NCI-H146 (cell line): ENCODE results near the gene KIAA1217.
"Not testable (repeated sequence)": the region's sequence is repeated elsewhere in the genome, so short reads cannot be mapped to it uniquely, and the experiment has no call there.

Experiments
- DNase-seq: peaks from one replicate; lab custom pipeline; 2025; lab: John Stamatoyannopoulos, UW

The KIAA1217 gene

DNA sequence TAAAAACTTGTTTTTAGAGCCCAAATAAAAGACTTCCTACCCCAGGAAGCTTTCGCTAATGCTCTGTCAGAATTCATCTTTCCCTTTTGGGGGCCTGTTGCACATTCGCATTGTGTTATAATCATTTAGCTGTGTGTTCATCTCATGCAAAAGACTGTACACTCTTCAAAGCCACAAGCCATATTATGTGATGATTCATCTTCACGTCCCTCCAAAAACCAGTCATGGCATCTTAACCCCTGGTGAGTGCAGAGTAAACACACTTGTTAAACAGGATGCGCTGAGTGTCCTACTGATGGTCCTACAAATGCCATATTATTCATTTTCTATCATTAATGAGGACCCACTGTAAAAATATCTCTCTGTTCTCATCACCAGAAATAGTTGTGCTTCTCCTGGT, 235.4 kb downstream of the KIAA1217 start:
- no peak for DNase-seq

DNA sequence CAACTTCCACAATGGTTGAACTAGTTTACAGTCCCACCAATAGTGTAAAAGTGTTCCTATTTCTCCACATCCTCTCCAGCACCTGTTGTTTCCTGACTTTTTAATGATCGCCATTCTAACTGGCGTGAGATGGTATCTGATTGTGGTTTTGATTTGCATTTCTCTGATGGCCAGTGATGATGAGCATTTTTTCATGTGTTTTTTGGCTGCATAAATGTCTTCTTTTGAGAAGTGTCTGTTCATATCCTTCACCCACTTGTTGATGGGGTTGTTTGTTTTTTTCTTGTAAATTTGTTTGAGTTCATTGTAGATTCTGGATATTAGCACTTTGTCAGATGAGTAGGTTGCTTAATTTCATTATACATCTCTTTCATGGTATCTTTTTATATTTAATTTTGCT, 237.0 kb downstream of the KIAA1217 start:
- DNase-seq, result not testable (repeated sequence)

DNA sequence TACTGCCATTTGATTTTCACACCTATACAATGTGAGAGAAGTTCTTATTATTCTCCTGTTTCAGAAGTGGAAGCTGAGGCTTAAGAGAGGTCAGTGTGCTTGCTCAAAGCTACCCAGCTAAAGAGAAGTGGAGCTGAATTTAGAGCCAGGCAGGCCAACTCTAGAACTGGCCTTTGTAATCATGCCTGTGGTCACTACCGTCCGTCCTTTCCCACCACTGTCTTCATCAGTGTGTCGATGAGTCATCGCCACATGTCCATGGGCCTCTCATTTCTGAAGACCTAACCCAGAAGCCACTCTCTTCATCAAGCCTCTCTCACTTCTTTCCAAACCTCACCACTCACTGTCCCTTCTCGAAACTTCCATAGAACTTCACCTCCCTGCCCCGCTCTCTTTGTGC, 237.8 kb downstream of the KIAA1217 start:
- no peak for DNase-seq

DNA sequence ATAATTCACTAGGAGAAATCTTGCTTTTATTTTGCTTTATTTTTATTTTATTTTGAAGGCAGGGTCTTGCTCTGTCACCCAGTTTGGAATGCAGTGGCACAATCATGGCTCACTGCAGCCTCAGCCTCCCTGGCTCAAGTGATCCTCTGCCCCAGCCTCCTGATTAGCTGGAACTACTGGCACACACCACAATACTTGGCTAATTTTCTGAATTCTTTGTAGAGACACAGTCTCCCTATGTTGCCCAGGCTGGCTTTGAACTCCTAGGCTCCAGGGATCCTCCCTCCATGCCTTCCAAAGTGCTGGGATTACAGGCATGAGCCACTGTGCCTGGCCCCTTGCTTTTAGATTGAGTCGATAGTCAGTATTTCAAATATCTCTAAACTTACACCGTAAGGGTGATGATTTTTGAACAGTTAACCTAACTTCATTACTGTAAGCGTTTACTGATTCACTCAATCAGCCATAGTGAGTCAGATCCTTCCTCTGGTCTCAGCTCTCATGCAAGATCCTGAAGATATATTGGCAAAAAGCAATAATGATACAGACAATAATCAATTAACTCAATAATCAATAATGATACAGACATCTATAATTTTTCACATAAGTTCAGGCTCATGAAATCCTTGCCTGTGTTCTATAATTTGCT, 239.5 kb downstream of the KIAA1217 start:
- DNase-seq, result no peak

DNA sequence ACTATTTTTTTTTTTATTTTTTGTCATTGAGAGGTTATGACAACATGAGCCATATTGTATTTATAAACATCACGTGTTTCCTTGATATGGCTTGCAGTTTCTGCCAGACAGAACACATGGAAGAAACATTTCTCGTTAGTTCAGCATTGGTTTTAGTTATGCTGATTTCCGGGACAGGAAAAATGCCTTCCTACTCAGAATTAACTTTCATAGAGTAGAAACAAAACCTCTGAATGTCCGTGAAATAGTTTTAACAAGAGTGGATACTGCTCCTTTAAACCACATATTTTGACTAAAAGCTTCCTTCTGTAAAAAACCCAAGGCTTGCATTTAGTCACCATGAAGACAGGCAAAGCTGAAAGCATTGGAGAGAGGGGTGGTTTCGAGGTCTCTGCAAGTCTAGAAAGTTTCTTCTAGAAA, 240.4 kb downstream of the KIAA1217 start:
- no peak for DNase-seq

DNA sequence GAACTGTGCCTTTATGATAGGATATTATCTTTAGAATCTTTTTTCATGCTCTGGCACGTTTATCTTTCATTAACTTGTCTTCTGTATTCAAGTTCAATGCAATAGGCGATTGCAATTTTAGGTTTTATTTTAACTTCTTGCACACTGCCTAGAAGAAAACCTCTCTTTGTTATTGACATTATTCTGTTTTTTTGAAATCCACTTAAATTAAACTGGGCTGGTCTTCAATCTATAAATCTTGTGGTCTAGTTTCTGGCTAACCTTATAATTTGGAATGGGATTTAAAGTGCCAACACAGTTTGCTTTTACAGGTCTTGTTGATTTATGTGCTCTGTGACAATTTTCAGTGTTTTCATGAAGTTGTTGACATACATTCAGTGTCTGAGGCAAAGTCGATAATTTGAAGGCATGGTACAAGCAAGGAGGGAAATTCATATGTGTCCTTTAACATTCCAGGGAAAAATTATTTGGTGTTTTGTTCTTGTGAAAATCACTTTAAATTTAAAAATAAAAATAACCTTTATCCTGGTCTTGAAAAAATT, 240.9 kb downstream of the KIAA1217 start:
- no peak for DNase-seq

DNA sequence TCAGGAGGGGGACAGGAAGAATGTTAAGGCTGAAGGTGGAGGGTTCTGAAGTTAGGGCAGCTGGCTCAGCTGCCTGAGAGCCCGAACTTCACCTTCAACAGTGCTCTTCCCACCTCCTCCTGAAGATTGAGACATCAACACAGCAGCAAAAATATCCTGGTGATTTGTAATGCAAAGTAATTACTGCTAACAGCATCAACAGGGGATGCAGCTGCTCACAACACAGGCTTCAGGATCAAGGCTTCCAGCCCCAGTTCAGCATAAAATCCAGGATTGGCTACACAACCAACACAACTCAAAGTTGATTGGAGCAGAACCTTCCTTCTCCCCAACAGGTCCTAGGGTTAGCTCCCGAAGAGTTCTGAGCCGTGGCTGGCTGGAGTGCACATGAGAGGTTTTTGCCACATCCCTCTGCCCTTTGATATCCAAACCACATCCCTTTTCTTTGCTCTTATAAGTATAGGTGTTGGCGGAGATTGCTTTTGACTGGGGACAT, 242.4 kb downstream of the KIAA1217 start:
- DNase-seq, result no peak

DNA sequence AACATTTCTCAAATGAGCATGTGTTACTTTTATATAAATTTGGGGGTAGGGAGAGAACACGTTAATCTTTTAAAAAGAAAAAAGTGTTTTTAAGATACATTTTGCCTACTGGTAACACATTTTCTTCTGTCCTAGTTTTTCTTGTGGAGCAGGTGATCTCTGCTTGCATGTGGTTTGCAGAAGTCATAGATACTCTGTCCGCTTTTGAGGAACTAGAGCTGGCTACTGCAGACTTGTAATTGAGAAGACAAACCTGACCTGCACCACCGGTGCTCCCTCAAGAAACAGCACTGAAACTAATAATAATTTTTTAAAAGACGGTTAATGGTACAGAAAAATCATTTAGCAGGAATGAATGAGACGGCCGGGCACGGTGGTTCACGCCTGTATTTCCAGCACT, 243.1 kb downstream of the KIAA1217 start:
- DNase-seq, result no peak

DNA sequence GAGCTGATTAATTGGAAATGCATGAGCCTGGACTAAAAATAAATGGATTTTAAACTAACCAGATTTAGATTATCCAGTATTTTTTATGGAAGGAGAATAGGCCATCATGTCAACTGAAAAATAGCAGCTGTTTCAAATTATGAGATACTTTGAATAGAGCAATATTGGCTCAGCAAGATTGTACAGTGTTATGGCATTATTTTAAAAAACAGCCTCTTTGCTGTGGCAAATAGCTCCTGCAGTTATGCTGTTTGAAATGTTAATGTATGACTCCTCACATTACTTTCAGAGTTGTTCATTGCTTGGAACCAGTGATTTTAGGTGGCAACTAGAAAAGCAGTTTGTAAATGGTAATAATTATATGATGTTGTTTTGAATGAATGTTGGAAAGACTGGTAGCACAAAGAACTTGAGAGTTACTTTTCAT, 244.5 kb downstream of the KIAA1217 start:
- DNase-seq, result no peak

DNA sequence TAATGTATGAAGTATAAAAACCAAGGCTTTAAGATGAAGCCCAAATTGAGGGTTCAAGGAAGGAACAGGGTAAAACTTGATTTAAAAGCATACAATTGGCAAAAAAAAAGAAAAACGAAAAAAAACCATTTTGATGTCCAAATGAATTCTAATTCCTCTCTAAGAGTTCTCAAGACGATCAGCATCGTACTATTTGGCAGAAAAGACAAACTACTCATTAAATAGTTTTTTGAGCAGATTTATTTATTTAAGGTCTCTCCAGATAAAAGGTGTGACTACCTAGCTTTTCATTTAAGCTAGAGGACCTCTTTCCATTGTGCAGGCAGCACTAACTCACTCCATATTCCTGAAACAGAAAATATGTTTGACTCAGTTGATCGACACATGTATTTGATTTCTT, 245.0 kb downstream of the KIAA1217 start:
- DNase-seq, result no peak

DNA sequence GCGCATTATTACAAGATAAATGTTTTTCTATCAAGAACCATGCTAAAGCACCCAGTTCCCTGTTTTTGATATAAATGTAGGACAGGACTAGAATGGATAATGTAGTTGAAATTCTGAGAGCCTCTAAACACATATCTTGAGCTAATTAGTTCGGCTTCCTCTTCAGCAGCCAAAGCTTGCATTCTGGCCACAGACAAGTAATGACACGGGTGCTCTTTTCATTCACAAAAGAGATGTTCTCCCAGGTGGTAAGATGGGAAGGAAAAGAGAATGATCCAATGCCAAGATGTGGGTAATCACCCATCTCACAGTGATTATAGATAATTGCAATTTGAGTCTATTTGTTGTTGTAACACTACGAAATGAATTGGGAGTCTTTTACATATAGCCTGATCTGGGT, 246.5 kb downstream of the KIAA1217 start:
- no peak for DNase-seq

DNA sequence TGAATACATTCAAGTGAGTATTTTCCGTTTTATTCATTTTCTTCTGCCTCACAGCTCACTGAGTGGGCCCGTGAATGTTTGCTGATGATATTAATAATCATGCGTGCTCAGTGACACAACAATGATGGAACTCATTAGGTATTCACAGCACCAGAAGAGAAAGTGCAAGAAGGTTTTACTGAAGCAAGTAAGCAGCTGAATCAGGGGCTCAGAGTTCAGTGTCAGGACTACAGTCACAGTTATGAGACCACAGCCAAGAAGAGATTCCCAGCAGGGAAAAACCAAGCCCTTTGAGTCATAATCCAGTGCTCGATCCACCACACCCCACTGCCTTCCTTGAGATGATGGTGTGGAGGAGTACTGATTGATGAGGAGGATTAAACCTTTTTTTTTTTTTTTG, 247.4 kb downstream of the KIAA1217 start:
- no peak for DNase-seq

DNA sequence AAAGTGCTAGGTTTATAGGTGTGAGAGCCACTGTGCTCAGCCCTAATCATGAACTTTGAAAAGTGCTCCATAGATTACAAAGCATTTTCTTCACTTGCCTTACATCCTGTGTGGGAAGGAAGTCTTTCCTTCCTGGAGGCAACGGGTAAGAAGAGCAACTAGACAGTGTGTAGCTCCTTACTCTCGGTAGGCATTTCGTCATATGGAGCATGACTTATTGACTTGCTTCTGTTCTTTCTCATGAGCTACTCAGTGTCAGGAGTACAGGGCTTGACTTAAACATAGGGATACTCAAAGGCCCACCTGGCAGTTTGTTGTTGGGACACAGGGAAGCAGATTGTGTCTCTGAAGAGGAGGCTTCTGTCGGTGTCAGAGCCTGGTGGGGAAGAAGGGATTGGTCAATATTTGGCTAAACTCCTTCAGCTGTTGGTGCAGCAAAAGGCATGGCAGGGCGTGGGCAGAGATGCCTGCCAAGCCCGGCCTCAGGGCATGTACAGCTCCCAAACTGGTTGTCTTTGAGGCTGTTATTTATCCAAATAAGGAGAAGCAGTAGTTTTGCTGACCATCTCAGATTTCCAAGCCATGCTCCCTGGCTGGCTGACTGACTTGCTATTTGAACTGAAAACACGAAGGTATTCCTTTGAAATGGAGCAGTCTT, 248.9 kb downstream of the KIAA1217 start:
- no peak for DNase-seq

DNA sequence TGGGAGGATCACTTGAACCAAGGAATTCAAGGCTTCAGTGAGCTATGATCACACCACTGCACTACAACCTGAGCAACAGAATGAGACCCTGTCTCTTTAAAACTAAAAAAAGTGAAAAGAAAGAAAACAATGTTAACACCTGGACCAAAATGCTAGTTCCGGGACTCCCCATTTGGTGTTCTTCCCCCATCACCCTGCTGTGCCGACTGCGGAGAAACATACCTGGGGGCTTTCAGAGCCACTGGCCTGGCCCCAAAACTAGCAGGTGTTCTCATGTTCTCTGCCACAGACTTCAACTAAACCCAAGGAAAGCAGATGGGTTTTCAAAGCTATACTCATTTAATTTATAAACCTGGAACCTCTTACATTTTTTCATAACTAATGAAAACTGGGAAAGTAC, 250.9 kb downstream of the KIAA1217 start:
- no peak for DNase-seq

DNA sequence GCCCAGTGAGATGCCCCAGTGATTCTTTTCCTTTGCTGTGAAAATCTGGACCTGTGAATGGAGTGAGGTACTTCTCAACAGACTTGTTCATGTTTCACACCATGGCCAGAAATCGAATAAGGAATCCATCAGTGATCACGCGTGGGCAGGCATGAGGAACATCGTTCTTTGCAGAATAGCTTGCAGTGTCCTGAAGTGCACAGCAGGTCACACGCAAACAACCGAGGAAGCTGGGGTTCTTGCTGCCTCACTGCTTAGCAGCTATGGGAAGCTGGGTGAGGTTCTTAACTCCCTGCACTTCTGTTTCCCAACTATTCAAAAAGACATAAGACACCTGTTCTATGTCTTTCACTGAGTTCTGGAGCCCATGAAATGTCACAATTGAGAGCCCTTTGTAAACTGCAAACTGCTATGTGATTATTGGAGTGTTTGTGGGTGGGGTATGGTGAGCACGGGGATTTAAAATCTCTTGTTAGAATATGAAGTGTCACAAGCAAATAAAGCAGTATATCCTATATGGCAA, 253.4 kb downstream of the KIAA1217 start:
- no peak for DNase-seq

DNA sequence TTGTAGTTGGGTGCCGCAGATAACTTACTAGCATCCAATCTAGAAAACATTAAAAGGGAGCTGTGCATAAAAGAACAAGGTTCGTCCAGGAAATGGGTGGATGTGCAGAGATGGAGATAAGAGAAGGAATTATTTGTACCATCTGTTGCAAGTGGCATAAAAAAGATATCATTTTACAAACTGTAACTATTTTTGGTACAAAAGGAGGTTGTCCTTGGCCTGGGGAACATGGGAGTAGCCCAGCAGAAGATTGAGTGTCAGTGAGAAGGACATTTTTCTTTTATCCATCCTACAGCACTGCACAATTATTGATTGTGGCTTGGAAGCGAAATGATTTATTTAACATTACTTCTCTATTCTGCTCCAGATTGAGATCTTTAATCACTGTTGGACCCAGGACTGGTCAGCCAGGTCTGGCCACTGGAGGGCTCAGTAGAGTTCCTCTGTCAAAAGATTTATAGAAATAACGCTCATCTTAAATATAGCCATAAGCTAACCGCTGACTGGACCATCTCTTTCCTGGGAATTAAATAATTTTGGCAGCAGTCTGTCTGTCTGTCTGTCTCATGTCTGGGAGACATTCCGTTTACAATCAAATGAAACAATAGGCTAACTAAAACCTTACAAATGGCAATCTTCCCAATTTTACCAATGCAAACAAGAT, 254.1 kb downstream of the KIAA1217 start:
- DNase-seq, result no peak

DNA sequence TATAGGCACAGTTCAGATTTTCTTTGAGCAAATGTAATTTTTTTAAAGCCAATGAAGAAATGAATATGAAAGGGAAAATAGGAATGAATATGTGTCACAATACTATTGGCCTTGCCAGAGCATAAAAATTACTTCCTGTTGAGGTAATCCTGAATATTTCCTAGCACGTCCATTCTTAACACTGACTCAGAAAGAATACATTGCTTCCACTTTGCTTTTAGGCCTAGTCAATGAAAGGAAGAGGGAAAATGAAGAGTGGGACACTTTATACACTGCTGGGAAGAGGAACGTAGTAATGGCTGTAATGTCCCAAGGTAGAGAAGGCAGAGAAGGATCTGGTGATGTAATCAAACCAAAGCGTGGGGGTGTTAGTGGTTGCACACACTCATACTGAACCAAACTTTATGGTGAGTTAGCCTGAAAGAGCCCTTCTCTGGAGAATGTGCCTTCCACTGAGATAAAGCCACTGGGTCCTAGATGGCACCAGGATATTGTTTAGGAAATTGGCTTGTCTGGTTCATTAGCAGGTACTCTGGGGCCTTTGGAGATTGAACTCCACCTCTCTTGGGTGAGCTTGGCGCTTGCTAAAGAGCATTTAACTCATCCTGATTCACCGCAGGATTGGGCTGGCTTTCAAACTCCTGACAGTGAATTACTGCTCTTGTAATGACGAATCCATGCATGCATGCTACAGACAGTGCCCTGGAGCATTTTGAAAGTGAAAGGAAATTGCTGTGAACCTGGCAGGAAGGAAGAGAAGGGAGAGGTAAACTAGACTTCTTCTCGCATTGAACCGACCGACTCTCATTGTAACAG, 254.9 kb downstream of the KIAA1217 start:
- no peak for DNase-seq

DNA sequence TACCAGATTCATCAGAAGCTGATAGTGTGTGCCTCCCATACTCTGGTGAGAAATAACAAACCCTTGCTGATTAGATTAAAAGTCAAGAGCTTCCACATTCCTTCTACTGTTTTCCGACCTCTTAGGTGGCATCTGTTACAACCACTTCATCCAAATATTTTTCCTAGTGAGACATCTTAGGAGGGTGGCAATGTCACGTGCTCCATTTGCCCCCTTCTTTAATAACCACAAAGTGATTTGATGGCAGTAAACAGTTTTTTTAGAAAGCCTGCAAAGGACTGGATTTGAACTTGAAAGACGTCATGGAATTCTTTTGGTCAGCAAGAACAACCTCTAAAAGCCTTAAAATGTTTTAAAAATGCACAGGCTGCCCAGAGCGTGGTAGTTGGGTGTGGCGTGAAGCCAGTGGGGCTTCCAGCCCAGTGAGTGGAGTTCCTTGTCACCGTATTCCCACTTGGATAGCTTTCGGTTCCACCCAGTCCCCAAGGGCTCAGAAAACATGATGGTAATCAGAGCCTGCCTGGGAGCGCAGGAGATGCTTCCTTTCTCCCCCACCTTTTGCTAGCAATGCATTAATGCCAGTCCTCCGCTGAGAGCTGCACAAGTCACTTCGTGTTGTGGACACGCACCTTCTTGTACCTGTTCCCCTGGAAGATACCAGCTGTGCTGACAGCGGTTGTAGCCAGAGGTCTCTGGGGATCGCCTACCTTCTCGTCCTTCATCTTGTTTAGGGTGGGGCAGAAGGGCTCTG, 256.4 kb downstream of the KIAA1217 start:
- no peak for DNase-seq

DNA sequence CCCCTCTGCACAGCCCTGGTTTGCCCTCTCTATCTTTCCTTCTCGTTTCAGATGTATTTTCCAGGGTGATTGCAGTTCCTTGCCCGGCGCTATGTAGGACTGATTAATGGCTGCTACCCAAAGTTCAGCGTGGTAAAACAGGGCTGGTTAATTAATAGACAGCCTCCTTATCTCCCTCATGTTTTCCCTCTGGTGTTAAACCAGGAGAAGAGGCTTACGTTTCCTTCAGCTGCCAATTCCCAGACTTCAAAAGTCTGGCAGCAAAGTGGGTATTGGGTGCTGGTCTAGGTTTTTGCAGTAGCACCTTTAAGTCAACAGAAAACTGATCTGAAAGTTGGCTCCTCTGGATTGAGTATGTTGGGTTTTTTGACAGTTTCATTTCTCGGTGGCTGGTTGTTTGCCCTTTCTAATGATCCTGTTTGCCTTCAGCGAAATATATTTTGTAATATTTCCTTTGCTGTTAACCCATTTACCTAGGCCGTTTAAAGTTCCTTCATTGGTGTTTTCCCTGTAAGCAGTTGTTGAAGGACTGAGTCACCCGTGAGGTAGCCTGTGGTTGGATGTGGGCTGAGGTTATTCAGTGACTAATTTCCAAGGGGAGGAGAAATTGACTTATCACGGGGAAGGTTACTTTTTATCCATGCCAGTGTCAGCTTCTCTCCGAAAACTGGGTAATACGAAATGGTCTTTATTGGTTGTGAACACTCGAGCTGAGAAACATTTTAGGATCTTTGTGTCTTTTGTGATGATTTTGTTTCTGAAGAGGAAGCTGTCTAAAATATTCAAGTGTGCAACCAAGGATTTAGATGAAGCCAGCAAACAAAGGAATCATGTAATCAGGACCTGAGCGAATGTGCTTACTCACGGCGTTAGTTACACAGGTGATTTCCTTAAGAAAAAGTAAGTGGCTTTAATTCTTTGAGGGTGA, 257.2 kb downstream of the KIAA1217 start:
- no peak for DNase-seq

DNA sequence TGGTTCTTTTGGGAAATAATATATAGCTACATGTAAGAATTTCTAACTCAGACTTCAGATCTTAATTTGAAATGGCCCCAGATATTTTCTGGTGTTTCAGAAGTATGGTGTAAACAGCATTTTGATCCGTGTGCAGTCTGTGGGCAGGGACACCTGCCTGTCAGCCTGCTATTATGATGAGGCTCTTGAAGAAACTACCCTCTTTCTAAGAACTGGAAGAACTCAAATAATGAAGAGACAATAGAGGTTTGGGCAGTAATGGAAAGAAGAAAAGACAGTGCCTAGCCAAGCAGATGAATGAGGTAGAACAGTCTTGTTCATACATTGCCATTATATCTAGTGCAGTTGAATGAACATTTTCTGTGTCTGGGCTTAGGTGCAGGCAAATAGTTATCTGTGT, 258.2 kb downstream of the KIAA1217 start:
- no peak for DNase-seq
